Activated CD8-positive, alpha-beta memory T cell treated with anti-CD3 and anti-CD28 coated beads, Interleukin-2, amount 50 U/mL, for 4 hours (primary cell): ENCODE measurements around the gene SORCS1.
"Not testable (repeated sequence)": the region's sequence is repeated elsewhere in the genome, so short reads cannot be mapped to it uniquely, and the experiment has no call there.

Experiments used
- DNase-seq: peaks from one replicate; pipeline ENCODE4 v3.0.0-alpha.2; 2020

SORCS1 gene

DNA sequence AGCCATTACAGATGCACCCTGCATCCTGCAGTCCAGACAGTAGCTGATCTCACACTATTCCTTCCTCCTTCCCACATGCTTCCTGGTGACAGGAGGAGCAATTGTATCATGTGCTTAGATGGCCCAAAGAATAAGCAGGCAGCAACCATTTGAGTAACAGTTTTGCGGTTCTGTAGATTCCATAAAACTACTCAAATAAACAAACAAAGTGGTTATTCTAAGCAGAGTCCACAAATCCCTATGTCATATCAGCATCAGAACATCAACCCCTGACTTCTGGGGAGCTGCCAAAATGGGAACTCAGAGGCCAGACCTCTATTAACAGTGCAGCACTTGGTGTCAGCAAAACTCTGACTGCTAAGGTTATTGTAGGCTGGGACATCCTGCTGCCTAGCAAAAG, 226.0 kb downstream of the SORCS1 start:
- DNase-seq, result no peak

DNA sequence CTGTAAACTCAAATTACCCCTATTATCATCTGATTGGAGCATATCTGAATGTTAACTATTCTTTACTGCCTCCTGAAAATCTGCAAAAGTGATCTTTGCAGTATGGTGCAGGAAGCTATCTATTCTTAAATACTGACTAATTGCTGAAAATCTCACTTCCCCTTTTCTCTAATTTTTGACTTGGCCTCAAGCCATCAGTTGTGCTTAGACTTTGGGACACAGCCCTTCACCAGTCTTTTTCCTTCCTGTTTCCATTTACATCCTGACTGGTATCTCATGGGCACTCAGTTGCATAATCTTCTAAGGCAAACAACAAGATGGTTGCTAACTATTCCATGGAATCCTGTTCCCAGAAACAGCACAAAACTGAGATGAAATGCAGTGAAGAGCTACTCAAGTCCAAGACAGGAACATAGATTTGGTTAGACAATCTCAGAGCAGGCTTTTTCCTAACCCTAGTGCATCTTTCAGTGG, 228.5 kb downstream of the SORCS1 start:
- no peak for DNase-seq

DNA sequence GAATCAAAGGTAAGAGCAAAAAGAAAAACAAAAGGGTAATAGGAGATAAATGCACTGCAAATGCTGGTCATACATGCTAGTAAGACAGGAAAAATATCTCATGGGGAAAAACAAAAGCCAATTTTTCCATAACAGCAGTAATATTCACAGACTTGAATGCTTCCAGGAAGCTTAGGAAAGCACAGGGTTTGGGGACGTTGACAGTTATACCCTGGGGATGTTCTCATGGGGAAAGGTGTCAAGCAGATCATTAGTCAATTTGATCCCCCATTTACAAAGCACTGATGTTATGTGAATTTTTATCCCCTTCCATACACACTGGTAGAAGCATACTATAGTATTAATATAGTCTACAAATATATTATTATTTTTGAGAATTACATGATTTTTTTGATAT, 232.7 kb downstream of the SORCS1 start:
- no peak for DNase-seq

DNA sequence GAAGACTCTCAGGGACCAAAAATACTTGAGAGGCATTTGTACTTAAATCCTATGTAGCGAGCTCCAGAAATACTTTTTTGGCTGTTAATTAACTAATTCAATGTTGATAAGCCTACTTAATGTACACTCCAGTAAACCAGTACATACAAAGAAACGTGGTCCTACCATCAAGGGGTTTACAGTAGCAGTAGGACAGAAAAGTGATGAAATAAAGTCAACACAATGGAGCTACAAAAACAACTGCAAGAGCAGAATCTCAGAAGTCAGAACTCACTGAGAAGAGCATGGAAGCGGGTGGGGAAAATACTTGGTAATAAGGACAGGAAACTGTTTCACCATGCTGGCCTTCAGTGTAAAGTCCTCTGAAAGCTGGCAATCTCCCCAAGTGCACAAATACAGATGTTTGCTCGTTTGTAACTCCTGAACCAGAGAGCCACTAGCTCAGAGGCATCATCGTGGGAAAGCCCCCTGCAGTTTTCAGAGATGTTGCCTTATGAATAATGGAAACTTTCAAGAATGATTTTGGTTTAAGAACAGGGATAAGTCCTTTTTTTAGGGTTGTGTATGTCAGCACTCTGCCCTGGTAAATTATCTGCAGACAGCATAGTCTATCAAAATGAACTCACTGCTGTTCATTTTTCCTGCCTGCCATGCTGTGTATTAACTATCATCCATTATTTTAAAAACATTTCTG, 233.2 kb downstream of the SORCS1 start:
- no peak for DNase-seq

DNA sequence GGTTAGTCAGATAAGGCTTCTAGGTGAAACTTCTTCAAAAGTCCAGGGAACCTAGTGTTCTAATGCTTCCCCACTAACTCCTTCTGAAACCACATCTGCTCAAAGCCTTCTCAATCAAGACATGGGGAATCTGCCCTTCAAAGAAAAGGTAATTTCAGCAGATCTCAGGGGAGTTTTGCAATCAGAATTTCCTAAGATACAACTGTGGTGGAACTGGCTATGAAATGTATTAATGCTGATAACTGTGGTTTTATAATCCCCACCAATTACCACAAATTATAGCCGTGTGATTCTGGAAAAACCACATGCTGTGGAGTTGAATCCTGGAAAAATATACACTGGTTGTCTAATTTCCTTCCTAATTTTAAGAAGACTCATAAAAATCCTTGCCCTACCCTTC, 233.8 kb downstream of the SORCS1 start:
- no peak for DNase-seq

DNA sequence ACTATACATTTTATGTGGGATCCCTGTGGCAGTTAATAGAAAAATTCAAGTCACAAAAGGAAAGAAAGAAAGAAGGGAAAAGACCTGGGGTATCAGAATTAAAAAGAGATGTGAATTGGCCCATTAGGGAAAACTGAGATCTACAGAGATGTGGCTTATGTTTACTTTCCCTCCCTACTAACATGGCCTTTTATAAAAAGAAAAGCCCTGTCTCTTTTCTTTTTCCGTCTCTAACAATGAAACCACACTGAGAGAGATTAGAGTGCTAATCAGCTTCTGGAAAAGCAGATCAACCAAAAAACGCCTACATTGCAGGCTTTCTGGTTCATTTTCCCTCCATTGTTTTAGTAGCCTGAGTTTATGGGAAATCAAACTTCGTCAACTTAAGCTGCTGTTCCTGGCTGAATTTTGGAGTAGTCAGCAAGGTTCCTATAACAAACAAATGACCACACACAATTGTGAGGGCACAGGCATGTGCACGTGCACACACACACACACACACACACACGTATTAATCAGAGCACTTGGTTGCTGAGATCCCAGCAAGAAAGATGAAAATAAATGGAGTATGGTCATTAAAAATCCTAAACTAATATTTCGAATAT, 235.1 kb downstream of the SORCS1 start:
- no peak for DNase-seq

DNA sequence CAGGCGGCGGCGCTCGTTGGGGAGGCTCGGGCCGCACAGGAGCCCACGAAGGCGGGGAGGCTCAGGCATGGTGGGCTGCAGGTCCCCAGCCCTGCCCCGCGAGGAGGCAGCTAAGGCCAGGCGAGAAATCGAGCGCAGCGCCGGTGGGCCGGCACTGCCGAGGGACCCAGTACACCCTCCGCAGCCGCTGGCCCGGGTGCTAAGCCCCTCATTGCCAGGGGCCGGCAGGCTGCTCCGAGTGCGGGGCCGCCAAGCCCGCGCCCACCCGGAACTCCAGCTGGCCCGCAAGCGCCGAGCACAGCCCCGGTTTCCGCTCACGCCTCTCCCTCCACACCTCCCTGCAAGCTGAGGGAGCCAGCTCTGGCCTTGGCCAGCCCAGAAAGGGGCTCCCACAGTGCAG, 236.4 kb downstream of the SORCS1 start:
- not testable (repeated sequence) for DNase-seq

DNA sequence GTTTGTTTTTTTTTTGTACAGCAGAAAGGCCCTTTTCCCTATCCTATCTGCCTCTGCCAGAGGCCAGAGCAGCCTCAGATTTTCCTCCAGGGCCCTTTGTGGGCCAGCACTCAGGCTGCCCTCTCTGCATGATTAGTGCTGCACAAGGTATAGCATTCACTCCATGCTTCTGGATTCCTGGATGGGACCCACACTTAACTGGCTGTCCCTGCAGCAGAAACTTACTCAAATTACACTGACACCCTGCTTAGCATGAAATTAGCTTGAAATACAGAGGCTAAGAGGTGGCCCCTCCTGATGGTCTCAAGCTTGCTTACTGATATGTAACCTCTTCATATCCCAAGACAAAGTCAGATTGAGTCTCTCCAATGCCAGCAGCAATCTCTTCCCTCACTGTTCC, 239.3 kb downstream of the SORCS1 start:
- DNase-seq, result no peak

DNA sequence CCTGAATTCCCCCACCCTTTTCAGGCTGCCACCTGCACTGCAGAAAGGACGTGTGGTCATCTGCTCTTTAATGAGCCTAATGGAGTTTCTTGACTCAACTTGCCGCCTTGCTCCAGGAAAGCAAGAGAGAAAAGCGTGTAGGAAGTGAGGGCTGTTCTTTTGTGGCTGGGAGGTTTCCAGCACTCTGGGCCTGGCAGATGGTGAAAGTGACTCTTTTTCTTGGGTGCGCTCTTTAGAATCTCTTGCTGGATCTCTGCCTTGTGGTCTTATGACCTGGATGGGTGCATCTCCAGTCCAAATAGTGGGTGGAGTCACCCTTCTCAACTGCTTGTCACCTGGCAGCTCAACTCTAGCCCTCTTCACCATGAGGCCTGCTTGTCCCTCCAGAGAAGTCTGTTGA, 244.0 kb downstream of the SORCS1 start:
- no peak for DNase-seq

DNA sequence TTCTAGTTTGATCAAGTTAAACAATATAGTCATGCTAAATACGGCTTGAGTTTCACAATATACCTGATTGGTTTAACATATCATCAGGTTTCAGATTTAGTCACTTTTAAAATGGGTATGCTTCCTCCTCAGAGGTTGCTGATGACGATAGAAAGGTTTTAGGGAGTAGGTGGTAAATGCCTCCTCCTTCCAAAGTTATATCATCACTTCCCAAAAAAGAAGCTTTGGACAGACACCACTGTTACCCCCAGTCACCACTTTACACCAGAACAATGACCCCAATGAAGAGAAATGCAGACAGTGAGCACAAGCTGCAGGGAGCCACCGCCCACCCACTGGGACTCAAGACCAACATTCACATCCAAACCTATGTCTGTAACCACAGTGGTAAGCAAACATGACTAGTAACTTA, 244.6 kb downstream of the SORCS1 start:
- no peak for DNase-seq

DNA sequence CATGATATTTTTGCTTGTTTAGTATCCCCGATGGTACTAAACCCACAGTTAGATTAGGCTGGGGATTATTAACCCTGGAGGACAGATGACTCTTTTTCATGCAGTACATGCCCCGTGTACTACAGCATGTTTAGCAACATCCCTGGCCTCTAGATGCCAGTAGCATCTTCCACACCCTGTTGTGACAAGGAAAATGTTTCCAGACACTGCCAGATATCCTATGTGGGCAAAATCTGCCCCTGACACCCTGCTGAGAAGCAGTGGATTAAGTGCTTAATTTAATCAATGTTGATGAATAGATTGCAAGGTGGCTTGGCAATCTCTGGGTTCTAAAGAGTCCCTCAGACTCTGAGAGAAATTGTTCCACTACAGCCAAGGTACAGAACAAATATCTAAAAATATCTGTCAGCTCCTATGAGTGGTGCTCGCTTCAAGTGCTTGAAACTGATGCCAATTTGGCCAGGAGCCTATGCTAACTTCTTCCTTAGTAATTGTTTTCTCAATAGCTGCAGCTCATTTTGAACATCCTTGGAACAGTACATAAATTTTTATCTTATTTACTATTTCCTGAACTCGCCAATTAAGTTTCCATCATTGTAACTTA, 247.0 kb downstream of the SORCS1 start:
- DNase-seq, result no peak

DNA sequence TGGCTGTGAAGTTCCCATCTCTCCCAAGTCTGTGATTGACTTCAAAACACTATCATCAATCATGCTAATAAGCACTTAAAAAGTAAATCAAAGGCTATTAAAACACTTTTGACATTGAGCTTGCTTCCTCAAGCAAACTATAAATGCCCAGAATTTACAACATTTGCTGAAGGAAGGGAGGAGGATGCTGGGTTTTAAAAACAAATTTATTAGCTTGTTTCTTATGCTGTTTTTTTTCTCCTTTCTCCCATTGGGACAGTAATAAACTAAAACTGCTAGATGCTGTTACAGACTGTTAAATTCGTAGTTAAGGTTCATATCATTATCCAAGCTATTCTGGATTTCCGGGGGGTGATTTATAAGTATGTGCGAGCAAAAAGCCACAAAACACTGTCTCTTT, 250.5 kb downstream of the SORCS1 start:
- DNase-seq, result no peak

DNA sequence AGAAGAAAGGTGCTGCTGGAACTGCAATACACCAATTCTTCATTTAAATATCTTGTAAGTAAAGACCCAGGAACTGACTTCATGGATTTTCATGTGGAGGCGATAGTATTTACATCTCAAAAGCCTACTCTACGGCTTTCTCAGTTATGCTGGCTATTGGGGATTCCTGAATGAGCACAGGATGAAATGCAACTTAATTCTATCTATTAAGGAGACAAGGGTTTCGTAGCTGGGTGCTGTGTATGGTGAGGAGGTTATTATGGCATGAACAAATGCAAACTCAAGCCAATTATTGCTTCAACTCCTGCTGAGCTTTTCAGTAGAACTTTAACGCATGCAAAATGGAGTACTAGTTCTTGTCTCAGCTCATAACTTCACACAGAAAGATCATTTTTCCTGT, 251.2 kb downstream of the SORCS1 start:
- no peak for DNase-seq

DNA sequence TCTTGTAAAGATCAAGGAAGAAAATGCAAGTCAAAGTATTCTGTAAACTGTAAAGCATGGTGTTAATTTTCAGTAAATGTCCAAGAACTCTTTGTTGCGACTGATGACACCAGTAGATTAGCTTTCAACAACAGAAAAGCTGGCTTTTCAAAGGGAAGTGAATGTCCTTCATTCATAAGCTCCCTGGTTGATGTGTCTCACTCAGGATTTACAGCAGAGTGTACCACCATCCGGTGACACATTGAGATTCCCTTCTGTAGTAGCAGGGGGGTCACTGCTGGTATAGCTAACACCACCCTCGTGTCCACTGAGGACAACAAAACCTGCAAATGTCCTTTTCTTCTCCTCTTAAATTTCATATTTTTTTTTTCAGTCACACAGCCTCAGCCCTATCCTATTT, 253.4 kb downstream of the SORCS1 start:
- no peak for DNase-seq

DNA sequence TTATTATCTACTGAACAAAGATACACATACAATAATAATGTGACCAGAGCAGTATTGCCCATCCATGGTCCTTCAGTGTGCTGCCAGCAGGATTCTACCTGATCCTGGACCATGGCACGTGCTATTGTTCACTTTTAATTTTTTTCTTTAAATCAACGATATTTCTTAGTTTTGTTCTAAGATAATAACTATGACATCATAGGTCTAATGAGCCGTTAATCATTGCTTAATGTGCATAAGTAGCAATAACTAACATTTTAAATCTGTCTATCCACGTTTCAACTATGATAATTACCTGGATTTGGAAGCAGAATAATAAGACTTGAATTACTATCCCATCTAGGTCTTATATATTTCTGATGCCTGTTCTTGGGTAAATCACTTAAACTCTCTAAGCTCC, 253.8 kb downstream of the SORCS1 start:
- no peak for DNase-seq

DNA sequence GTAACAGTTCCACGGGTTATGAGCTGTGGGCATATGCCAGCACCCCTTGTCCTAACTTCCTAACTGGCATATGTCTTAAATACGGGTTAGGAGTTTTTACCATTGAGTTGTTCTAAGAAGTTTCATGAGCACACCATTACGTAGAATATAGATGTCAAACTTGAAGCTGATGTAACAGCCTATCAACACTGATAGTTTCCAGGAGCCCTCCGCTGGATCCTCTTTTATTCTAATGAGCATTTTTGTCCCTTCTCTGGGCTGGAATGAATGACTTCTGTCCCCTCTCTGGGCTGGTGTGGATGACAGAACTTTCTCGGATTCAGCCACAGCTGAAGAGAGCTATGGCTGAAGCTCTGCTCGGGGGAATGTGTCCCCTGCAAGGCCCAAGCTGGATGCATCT, 256.3 kb downstream of the SORCS1 start:
- DNase-seq, result no peak

DNA sequence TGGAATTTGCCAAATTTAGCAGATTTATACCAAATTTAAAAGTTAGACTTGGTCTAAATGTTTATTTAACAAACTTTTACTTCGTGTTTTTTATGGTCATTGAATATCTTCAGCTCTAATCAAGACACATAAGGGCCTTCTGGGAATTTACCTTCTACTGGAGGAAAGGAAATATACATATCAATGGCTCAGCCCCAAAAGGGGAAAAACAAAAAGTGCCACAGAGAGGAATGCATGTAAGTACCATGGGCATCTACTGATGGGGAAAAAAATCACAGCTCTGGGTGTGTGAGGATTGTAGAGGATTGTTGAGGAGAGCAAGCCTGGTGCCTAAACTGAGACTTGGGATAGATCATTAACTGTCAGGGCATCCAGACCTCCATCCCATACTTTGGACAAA, 260.3 kb downstream of the SORCS1 start:
- no peak for DNase-seq

DNA sequence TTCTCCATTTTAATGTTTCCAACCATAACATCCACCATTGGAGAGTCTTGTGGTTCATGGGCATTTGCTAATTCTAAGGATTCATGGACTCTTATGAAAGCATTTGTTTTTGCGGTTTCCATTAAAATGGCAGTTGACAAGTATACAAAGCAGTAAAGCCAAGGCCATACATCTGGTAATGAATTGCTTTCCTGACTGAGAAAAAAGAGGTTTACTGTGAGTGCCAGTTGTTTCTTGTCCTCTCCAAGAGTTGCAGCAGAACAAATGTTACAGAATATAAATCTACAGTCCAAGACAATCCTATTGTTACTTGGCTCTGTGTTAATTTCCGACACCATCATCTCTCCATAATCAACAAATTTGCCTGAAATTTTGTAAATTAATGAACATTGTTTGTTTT, 261.3 kb downstream of the SORCS1 start:
- DNase-seq, result no peak

DNA sequence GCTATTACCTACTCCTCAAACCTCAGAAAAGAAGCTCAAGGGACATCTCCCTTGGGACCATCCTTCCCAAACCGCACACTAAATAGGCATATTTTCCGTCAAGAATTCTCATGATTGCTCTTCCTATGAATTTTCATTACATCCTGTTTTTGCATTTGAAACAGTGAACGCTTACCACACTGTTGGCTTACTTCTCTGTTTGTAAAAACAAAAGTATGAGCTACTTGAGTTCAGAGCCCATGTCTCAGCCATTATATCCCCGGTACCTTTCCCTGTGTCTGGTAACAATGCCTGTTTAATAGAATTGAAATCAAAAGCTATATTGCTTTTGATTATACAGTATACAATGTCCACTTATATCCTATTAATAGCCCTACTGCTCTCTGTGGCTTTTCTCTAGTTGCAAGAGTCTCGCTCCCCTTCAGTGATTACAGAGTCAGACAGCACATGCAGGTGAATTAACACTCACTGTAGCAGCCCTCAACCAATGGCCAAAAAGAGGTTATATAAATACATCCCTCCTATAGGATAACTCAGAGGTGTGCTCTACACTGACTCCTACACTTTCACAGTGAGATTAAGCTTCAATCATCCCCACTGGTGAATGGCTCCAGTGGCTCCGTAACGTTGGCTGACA, 264.4 kb downstream of the SORCS1 start:
- no peak for DNase-seq

DNA sequence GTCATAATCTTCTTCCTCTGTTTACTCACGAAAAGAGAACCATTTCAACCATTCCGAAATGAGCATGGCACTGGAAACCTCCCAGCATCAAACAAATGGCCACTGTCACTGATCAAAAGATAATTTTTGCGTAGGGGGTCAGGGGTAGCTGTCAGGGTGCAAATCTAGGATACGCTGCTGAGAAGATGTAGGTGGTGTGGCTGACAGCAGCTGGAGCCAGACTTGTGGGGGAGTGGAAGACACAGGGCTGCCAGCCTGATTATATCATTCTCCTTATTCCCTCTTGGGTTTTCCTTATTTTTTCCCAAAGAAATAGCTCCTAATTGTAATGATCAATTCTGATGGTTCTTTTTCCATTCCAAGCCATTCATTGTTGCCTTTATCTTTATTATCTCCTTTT, 266.1 kb downstream of the SORCS1 start:
- DNase-seq, result no peak

DNA sequence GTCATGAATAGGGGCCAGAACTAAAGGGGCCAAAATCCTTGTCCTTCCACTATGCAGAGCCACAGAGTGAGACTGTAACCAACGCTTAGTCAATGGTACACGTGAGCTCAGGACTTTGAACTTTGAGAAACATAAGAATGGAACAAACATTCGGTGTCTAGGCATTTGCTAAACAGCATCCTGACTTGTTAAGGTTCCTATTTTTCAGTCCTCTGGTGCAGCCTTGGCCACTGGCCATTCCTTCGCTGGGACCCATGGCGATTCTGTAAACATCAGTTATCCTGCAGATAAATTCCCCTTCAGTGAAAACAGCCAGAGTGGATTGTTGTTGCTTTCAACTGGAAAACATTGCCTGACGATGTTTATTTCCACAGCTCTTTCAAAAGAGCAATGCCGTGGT, 266.8 kb downstream of the SORCS1 start:
- no peak for DNase-seq

DNA sequence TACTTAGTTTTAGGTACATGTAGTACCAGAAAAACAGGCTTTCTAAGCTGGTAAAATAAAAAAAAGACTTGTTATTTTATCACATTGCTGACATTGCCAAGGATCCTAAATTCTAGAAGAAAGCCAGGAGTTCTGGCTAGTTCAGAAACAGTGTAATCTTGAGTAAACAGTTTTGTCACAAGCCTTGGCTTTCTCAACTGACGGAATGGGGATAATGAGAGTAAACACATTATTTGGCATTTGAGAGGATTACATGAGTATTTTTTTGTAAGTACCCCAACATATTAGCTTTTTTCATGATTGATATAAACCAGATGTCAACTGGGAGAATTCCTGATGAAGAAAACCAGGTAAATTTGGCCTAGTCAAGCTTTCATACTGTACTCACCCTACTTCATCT, 269.8 kb downstream of the SORCS1 start:
- no peak for DNase-seq

DNA sequence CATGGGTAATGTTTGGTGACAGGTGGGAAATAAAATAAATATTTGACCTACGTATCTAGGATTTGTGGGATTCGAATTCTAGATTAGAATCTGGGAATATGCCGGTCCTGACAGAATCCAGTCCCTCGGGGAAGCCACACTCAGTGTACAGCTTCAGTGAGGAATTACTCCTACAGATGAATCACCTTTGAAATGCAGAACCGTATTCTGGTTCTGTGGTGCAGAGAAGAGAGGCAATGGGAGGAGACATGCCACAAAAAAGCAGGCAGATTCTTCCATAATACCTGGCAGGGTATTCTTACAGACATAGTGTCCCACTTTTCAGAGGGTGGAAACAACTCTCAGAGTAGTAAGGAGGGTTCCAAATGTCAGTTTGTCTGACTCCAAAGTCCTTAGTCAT, 286.9 kb downstream of the SORCS1 start:
- DNase-seq, result no peak

DNA sequence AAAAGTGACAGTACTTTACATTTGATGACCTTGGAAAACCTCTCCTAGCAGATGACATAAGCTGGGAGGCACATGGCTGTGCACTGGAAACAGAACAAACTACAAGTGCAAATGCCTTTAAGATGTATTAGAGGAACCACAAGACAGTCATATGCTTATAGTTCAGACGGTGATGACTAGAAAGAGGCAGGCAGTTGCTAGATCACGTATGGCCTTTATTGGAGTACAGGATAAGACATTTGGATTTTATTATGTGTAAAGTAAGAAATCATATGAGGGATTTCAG, 290.0 kb downstream of the SORCS1 start:
- no peak for DNase-seq
